ENCODE data around the gene HBG1.

DNA sequence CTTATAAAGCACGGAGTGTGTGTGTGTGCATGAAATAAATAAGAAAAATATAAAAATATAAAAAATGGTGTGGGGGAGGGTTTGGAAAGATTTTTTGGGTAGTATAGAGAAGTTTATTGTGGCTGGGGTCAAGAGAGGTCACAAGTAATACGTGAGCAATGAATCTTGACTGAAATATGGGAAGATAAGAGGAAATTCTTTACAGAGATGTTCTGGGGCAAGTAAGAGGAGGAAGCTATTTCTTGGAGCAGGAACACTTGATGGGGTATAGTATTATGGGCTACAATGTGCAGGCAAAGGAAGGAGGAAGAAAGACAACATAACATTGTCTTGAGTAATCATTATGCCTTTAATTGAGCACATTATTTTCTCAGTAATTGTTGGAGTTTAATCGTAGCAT, 17.5 kb downstream of the HBG1 start:
- TF ChIP-seq POLR2A (IDR thresholded peaks at IDR 0.05) (no peak), CTCF (IDR thresholded peaks at IDR 0.05) (no peak)

All from heart left ventricle (tissue), 13 donors.